SH-SY5Y (cell line): ENCODE measurements around the gene C2CD2L.

ENCODE experiments used
- GATA2 ChIP-seq: IDR thresholded peaks from 2 replicates; pipeline ENCODE4 v1.6.1; 2011; ENCODE audit warnings: mild to moderate bottlenecking, low read depth, low read length
- GATA3 ChIP-seq: IDR thresholded peaks from 2 replicates; pipeline ENCODE4 v1.6.1; 2011; ENCODE audit warnings: low read depth, mild to moderate bottlenecking, low read length, moderate library complexity

DNA sequence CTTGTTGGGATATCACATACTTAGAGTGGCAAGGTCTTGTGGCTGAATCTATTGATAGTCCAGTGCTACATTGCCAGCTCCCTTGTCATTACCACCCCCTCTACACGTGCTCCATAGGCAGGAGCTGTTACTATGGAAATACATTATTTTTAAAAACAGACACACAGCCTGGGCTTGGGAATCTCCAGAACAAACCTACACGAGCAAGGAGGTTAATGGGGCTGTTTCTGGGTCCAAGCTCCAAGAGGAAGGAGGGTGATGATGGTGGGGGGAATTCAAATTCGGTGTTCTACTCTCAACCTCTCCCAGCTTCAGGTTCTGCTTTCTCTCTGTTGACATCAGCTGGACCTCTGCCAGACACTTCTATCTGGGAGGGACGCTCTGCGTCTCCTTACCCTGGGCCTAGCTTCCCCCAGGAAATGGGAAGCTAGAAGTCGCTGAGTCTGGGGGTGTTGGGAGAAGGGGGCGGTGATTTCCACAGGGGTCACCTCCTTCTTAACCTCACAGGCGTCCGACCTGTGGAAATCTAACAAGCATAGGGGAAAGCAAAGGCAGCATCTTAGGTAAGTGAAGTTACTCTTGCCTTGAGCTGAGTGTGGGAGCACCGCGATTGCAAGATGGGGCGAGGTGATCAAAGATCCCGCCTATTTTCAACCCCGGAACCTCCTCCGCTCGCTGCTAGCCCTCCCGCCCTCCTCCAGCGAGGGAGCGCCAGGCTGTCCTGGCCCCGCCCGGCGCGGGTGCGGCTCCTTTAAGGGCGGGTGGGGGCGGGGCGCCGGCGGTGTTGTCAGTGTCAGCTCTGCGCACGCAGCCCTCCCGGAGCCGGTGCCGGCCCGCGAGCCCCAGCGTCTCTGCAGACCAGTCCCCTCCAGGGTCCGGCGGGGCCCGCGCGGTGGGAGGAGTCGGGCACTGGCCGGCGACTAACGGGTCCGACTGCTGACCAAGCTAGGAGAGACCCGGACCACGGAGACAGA, at the start of gene C2CD2L:
- no peak for TF ChIP-seq GATA3
- TF ChIP-seq GATA2: no peak
